Epithelial cell of esophagus (primary cell): Measurements from ENCODE around the gene SMCR8.

ENCODE experiments used
- DNase-seq: peaks from one replicate; pipeline ENCODE4 v3.0.0; 2010; ENCODE audit warnings: low read depth
- H3K4me3 ChIP-seq: 2 replicates; pipeline ENCODE4 v1.5.1; 2011; ENCODE audit warnings: mild to moderate bottlenecking, low read length, control low read depth
- TF ChIP-seq, protein P1 (sequence below): IDR thresholded peaks from 2 replicates; pipeline ENCODE4 v1.5.1; 2011; ENCODE audit warnings: low read depth, mild to moderate bottlenecking, low read length, control low read depth, inconsistent platforms; ENCODE audit not compliant: insufficient read depth; ENCODE audit errors: missing control alignments

SMCR8 gene

DNA sequence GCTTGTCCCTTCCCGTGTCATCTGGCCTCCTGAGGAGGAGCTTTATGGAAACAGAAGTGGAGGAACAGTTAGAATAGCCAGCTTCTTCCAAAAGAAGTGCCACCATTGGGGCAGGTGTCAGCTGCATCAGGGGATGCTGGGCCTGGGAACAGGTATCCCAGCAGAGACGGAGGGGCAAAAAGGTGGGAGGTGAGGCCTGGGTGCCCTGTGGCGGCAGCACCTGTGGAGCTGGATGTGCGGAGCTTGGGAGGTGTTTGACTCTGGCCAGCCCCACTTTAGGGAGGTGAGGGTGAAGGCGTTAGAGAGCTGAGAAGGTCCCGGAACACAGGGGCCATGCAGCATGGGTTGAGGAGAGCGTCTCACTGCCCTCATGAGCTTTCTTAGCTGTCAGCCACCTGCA is 5.2 kb downstream of the SMCR8 start:
- TF ChIP-seq, protein P1, sequence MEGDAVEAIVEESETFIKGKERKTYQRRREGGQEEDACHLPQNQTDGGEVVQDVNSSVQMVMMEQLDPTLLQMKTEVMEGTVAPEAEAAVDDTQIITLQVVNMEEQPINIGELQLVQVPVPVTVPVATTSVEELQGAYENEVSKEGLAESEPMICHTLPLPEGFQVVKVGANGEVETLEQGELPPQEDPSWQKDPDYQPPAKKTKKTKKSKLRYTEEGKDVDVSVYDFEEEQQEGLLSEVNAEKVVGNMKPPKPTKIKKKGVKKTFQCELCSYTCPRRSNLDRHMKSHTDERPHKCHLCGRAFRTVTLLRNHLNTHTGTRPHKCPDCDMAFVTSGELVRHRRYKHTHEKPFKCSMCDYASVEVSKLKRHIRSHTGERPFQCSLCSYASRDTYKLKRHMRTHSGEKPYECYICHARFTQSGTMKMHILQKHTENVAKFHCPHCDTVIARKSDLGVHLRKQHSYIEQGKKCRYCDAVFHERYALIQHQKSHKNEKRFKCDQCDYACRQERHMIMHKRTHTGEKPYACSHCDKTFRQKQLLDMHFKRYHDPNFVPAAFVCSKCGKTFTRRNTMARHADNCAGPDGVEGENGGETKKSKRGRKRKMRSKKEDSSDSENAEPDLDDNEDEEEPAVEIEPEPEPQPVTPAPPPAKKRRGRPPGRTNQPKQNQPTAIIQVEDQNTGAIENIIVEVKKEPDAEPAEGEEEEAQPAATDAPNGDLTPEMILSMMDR: no peak
- DNase-seq: no peak
- no peak overlapping the region for H3K4me3 ChIP-seq

DNA sequence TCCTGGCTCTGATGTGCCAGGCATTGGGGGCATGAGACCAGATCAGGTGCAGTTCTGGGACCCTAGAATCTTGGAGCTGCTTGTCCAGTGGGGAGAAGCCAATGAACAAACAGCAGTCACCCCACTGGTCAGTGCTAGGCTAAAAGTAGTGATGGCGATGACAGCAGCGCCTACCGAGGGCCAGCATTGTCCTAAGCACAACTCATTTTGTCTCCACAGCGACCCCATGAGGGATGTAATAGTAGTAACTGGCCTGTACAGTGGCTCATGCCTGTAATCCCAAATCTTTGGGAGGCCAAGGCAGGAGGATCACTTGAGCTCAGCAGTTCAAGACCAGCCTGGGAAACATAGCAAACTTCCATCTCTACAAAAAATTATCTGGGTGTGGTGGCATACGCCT is 6.2 kb downstream of the SMCR8 start:
- DNase-seq: peak; percentile 32
- no peak overlapping the region for H3K4me3 ChIP-seq
- TF ChIP-seq, protein P1: peak; percentile 42

DNA sequence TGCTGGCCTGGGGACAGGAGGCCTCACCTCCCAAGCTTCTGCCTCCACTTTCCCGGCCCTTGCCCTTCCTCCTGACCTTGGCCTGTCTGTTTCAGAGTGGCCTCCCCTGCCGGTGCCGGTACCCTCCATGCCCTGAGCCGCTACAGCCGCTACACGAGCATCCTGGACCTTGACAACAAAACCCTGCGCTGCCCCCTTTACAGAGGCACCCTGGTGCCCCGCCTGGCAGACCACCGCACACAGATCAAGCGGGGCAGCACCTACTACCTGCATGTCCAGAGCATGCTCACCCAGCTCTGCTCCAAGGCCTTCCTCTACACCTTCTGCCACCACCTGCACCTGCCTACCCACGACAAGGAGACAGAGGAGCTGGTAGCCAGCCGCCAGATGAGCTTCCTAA is 7.4 kb downstream of the SMCR8 start:
- no peak for DNase-seq
- TF ChIP-seq, protein P1: no peak
- no peak overlapping the region for H3K4me3 ChIP-seq

DNA sequence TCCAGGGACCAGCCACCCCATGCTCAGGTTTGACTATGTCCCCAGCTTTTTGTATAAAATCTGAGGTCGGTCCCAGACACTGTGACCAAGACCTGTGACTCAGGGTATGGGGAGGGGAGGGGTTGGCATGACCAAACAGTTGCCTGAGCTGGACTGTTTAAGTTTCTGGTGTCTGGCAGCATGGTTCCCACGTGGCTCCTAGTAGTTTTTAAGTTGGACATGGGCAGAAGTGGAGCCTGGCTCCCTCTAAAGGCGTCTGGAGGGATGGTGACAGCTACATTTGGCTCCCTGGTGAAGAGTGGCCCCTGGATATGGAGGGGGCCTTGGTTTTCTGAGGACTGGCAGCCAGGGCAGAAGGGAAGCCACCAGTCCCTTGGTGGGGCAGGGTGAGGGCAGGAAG is 7.9 kb downstream of the SMCR8 start:
- peak; percentile 29 for DNase-seq
- no peak overlapping the region for H3K4me3 ChIP-seq

DNA sequence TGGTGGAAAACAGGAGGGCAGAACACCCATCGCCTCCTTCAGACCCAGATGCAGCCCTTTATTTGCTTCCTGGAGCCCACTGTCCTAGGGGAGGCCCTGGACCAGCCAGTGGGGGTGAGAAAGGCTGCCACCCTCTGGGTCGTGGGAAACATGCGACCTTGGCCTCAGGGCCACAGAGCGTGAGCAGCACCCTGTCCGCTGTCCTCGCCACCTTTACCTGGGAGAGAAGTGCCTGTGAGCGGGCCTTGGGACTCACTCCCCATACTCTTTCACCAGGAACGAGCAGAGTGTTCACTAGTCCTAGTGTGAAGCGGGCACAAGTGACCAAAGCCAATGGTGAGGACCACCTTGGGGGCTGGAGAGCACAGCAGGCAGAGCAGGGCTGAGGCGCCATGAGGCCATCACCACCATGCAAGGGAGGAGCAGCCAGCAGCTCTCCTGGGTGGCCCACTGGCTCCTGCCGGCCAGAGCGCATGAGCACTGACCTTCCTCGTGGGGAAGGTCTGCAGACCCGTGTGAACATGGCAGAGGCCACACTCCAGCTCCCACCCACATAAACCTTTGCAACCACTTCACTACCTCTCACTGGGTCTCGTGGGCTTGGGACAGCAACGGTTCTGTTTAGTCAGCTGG is 8.5 kb downstream of the SMCR8 start:
- TF ChIP-seq, protein P1: no peak
- no peak overlapping the region for H3K4me3 ChIP-seq
- no peak for DNase-seq

More for the DNA sequence above, 7.9 kb downstream of the SMCR8 start:
- TF ChIP-seq, protein P1: no peak

DNA sequence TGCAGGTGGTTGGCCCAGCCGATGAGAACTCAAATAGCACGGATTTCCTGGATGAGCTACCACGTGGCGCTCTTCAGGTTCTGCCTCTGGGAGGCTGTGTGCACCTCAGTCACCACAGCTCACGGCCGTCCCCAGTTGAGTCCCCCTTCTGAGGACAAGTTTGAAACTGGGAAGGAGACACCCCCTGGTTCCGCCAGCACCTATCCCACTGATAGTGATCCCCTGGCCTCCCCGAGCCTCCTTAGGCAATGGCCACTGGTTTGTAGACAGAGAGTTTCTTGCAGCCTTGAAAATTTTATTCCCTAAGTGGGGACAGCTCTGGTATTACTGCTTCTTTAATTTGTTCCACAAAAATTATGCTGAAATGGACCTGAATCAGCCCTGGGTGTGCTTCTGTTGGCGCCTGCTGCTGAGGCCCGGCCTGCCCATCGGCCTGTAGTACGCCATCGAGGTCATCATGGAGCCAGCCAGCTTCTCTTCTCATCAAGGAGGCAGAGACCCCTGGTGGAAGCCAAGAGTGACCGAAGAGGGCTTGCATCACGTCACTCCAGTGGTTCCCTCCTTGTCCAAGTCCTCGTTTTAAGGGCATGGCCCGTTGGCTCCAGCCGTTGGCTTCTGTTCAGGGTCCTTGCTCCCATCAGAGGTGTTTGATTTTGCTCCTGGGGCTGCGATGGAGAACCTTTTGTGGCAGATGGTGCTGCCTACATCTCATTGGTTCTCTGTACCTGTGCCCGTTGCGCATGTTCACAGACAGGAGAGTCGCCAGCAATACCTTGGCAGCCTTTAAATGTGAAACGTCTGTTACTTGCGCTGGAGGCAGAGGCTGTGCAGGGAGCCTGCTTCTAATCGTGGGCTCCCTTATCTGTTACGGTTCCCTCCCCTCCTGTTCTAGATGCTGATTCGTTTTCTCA is 9.3 kb downstream of the SMCR8 start:
- H3K4me3 ChIP-seq: no peak overlapping the region
- DNase-seq: no peak
- TF ChIP-seq, protein P1: no peak

DNA sequence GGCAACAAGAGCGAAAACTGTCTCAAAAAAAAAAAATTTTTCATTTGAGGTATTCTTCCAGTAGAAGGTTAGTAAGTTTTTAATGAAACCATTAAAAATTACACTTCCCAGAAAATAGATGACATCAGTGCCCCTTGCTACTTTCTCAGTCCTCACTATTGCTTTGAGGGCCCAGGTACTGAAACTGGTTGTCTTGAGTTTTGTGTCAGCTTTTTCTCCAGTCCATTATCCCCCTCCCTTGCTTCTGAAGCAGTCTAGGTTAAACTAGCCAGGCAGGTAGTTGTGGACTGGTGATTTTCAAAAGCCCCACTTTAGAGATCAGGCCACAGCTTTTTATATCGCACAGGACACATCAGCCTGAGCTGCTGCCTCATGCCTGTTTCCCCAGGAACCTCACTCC is 10.9 kb downstream of the SMCR8 start:
- no peak overlapping the region for H3K4me3 ChIP-seq
- no peak for DNase-seq
- TF ChIP-seq, protein P1: no peak
